ENCODE measurements around the gene FAM114A2.

DNA sequence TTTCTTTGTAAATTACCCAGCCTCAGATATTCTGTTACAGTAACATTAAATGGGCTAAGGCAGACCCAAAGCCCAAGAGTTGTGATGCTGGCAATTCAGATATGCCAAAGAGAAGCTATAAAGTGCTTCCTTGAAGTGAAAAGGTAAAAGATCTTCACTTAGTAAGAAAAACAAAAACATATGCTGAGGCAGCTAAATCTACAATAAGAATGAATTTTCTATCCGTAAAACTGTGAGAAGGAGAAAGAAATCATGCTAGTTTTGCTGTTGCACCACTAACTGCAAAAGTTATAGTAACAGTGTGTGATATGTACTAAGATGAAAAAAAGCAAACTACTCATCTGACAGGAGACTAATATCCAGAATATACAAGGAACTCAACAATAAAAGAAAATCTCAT, 39.9 kb downstream of the FAM114A2 start:
- TF ChIP-seq, protein P1, sequence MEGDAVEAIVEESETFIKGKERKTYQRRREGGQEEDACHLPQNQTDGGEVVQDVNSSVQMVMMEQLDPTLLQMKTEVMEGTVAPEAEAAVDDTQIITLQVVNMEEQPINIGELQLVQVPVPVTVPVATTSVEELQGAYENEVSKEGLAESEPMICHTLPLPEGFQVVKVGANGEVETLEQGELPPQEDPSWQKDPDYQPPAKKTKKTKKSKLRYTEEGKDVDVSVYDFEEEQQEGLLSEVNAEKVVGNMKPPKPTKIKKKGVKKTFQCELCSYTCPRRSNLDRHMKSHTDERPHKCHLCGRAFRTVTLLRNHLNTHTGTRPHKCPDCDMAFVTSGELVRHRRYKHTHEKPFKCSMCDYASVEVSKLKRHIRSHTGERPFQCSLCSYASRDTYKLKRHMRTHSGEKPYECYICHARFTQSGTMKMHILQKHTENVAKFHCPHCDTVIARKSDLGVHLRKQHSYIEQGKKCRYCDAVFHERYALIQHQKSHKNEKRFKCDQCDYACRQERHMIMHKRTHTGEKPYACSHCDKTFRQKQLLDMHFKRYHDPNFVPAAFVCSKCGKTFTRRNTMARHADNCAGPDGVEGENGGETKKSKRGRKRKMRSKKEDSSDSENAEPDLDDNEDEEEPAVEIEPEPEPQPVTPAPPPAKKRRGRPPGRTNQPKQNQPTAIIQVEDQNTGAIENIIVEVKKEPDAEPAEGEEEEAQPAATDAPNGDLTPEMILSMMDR (IDR thresholded peaks at IDR 0.05): no peak
- TF ChIP-seq POLR2A (IDR thresholded peaks at IDR 0.05): no peak
